Gastrocnemius medialis (tissue), 4 donors: ENCODE results near the gene ACTN2. TPM values are rescaled to one million over a fixed set of nuclear protein-coding genes. Genes with fewer than 3 reads are reported as not detected.

Experiments
- ATAC-seq, 2 donors: fragments of 150-250 bp; one replicate each; pipeline ENCODE4 v1.9.1; 2016
- DNase-seq, 2 donors: peaks; one replicate each; pipeline ENCODE4 v3.0.0-alpha.2; 2019
- H3K27ac ChIP-seq, 4 donors: fragments of 200-600 bp; sonication (generic); 1 replicate in 1 of 4; 2 replicates in 3 of 4; pipeline ENCODE4 v1.5.1; 2016 to 2018; ENCODE audit warnings: mild to moderate bottlenecking in 2 of 4, moderate library complexity in 1 of 4
- H3K27me3 ChIP-seq, 3 donors: fragments of 200-600 bp; sonication (generic) in 2 of 3; 1 replicate in 1 of 3; 2 replicates in 2 of 3; pipeline versions ENCODE4 v1.5.1 to v1.6.0; 2016 to 2019; ENCODE audit warnings: mild to moderate bottlenecking in 1 of 3, moderate library complexity in 1 of 3
- H3K36me3 ChIP-seq, 2 donors: fragments of 200-600 bp; sonication (generic) in 1 of 2; one replicate each; pipeline ENCODE4 v1.5.1; 2017 to 2018
- H3K4me1 ChIP-seq, 2 donors: fragments of 200-600 bp; sonication (generic) in 1 of 2; one replicate each; pipeline ENCODE4 v1.5.1; 2016 to 2017; ENCODE audit warnings: mild to moderate bottlenecking in 2 of 2
- H3K4me3 ChIP-seq, 4 donors: fragments of 200-600 bp; sonication (generic) in 3 of 4; 1 replicate in 1 of 4; 2 replicates in 3 of 4; pipeline ENCODE4 v1.5.1; 2016 to 2019; ENCODE audit warnings: mild to moderate bottlenecking in 2 of 4
- H3K9me3 ChIP-seq, 3 donors: fragments of 200-600 bp; sonication (generic) in 2 of 3; 1 replicate in 1 of 3; 2 replicates in 2 of 3; pipeline ENCODE4 v1.5.1; 2016 to 2019
- POLR2A ChIP-seq, 2 donors: fragments of 450-650 bp; IDR thresholded peaks; one replicate each; pipeline ENCODE4 v1.6.1; 2017; ENCODE audit warnings: antibody characterized with exemption in 2 of 2, mild to moderate bottlenecking in 2 of 2, moderate library complexity in 2 of 2
- in situ Hi-C, 4 donors: fragments of 200-750 bp; cut with MboI; loops; one replicate each; pipeline versions ENCODE4 v1.15.0 to v1.8.0; 2017; ENCODE audit warnings: low sequenced_read_pairs in 4 of 4
- intact Hi-C: fragments of 100-400 bp; cut with DNase I; formaldehyde crosslinking; loops from one replicate; pipeline ENCODE4 v1.15.1; 2023; ENCODE audit warnings: low total_unique reads
- total RNA-seq, 4 donors: library from RNA; depleted of rRNA; stranded (reverse); fragments of >200 nt; gene quantifications; one replicate each; pipeline versions ENCODE4 v1.1.0 to v1.2.3, GENCODE V29; 2016
- TF ChIP-seq, protein P1 (sequence below), 5 experiments: fragments of 450-650 bp in 3 of 5; fragments of 200-600 bp in 2 of 5; sonication (generic) in 2 of 5; IDR thresholded peaks in 4 of 5; conservative IDR thresholded peaks in 1 of 5; 1 replicate in 4 of 5; 2 replicates in 1 of 5; pipeline ENCODE4 v1.5.1; 2016 to 2019; ENCODE audit warnings: antibody characterized with exemption in 5 of 5, mild to moderate bottlenecking in 3 of 5, moderate library complexity in 3 of 5

The ACTN2 gene
- total RNA-seq, 4 donors from 2014 or later = 503 to 1,706 (median 1,214) TPM

DNA sequence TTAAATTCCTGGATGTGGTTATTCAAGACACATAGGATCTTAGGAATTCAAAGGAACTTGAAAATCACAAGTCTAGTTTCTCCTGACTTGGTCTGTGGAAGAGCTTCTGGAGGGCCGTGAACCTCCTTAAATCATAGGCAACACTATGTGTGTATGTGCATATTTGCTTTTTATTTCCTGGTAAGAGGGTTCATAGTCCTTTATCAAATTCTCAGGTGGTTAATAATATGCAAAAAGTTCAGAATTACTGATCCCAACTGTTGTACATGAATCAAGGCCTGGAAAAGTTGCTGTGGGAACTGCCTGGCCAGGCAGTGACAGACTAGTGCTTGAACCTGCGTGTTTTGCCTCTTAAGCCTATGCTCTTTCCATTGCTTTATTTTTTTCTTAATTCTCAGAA lies 121.7 kb downstream of the ACTN2 start:
- H3K27me3 ChIP-seq = no peaks in the 10 kb centered on the region
- no peak for ATAC-seq
- peak overlapping the region in 1 of 4 donors; percentile 51 for H3K27ac ChIP-seq
- no peak for DNase-seq
- no peak overlapping the region for H3K4me3 ChIP-seq
- peaks cover 5 to 61% of the 10 kb centered on the region in 2 donors for H3K36me3 ChIP-seq
- no peaks in the 10 kb centered on the region for H3K9me3 ChIP-seq
- TF ChIP-seq POLR2A (IDR thresholded peaks at IDR 0.05) = no peak
- TF ChIP-seq, protein P1, sequence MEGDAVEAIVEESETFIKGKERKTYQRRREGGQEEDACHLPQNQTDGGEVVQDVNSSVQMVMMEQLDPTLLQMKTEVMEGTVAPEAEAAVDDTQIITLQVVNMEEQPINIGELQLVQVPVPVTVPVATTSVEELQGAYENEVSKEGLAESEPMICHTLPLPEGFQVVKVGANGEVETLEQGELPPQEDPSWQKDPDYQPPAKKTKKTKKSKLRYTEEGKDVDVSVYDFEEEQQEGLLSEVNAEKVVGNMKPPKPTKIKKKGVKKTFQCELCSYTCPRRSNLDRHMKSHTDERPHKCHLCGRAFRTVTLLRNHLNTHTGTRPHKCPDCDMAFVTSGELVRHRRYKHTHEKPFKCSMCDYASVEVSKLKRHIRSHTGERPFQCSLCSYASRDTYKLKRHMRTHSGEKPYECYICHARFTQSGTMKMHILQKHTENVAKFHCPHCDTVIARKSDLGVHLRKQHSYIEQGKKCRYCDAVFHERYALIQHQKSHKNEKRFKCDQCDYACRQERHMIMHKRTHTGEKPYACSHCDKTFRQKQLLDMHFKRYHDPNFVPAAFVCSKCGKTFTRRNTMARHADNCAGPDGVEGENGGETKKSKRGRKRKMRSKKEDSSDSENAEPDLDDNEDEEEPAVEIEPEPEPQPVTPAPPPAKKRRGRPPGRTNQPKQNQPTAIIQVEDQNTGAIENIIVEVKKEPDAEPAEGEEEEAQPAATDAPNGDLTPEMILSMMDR (IDR thresholded peaks at IDR 0.05 in 4 of 5, conservative IDR thresholded peaks at IDR 0.05 in 1 of 5) = no peak
- peaks cover 13 to 15% of the 10 kb centered on the region in 2 donors for H3K4me1 ChIP-seq
- in situ Hi-C loops = no loop called here
- intact Hi-C loops = no loop called here

DNA sequence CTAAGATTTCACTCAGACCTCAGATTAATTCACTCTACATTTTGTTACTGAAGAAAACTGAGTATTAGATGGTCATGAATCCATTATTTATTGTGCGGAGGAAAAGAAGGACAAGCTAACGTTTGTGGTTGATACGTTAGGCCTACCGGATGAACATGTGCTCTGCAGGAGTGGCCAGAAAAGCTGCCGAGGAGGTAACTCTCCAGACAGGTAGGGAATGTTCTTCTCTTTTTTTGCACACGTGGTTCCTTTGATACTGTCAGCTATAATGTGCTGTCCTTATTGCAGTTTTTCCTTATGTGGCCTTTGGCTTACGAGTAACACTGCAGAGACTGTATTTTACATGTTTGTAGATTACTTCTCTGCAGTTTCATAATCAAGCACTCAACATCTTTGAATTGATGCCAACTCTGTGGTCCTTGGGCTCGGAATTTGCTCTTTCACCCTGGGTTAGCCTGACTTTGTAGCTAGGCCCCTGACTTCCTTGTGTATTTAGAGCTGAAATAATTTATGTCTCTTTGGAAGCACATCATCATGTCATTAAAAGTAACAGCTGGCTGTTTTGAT lies 122.3 kb downstream of the ACTN2 start:
- DNase-seq (no peak), ATAC-seq (peak in 1 of 2 donors; percentile 11)
- intact Hi-C loops = no loop called here
- TF ChIP-seq, protein P1 (IDR thresholded peaks at IDR 0.05 in 4 of 5, conservative IDR thresholded peaks at IDR 0.05 in 1 of 5) = no peak
- TF ChIP-seq POLR2A (IDR thresholded peaks at IDR 0.05) = no peak
- in situ Hi-C loops = no loop called here
- H3K27ac ChIP-seq = peak overlapping the region in 2 of 4 donors; percentile 19 to 51
- no peaks in the 10 kb centered on the region for H3K27me3 ChIP-seq
- H3K36me3 ChIP-seq = peaks cover 8 to 68% of the 10 kb centered on the region in 2 donors
- H3K9me3 ChIP-seq = no peaks in the 10 kb centered on the region
- H3K4me3 ChIP-seq = no peak overlapping the region
- H3K4me1 ChIP-seq = peaks cover 13 to 15% of the 10 kb centered on the region in 2 donors

- H3K27me3 ChIP-seq = no peaks in the 10 kb centered on the region
- H3K4me1 ChIP-seq = peaks cover 13 to 15% of the 10 kb centered on the region in 2 donors
- H3K36me3 ChIP-seq = peaks cover 8 to 73% of the 10 kb centered on the region in 2 donors
- no peak for TF ChIP-seq POLR2A (IDR thresholded peaks at IDR 0.05)
- TF ChIP-seq, protein P1 (IDR thresholded peaks at IDR 0.05 in 4 of 5, conservative IDR thresholded peaks at IDR 0.05 in 1 of 5) = no peak
- peak overlapping the region in 2 of 4 donors; percentile 19 to 51 for H3K27ac ChIP-seq
- no peaks in the 10 kb centered on the region for H3K9me3 ChIP-seq
- intact Hi-C loops (no loop called here), in situ Hi-C loops (no loop called here)
- DNase-seq (peak in 1 of 2 donors; percentile 35), ATAC-seq (peak in 1 of 2 donors; percentile 39)
- H3K4me3 ChIP-seq = no peak overlapping the region
Measured at GRCh38 chr1:236809148-236809547, 122.8 kb downstream of the ACTN2 start.

DNA sequence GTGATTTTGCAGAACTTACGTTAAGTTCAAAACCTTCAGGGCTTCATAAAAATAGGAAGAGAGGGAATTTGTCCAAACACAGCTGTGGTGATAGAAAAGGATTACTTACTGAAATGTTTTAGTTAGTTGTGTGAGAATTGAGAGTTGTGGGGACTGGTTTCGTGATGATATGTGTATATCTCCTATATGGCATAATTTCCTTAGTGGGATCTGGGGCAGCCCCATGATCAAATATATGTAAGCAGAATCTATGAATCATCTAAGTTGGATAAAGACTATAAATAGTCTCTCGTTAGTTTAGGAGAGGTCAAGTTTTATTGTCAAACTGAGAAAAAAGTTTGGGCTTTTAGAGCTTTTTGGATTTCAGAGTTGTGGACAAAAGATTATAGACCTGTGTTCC lies 123.7 kb downstream of the ACTN2 start:
- Histone ChIP-seq H3K4me3 (no peak overlapping the region), H3K27ac (no peak overlapping the region), H3K4me1 (peaks cover 13 to 15% of the 10 kb centered on the region in 2 donors), H3K27me3 (no peaks in the 10 kb centered on the region), H3K9me3 (no peaks in the 10 kb centered on the region), H3K36me3 (peaks cover 8 to 82% of the 10 kb centered on the region in 2 donors)
- intact Hi-C loops = no loop called here
- in situ Hi-C loops = no loop called here
- ATAC-seq (no peak), DNase-seq (no peak)
- TF ChIP-seq, protein P1 (IDR thresholded peaks at IDR 0.05 in 4 of 5, conservative IDR thresholded peaks at IDR 0.05 in 1 of 5) = no peak
- TF ChIP-seq POLR2A (IDR thresholded peaks at IDR 0.05) = no peak
